ENCODE data around the gene EIF2D.

The EIF2D gene

DNA sequence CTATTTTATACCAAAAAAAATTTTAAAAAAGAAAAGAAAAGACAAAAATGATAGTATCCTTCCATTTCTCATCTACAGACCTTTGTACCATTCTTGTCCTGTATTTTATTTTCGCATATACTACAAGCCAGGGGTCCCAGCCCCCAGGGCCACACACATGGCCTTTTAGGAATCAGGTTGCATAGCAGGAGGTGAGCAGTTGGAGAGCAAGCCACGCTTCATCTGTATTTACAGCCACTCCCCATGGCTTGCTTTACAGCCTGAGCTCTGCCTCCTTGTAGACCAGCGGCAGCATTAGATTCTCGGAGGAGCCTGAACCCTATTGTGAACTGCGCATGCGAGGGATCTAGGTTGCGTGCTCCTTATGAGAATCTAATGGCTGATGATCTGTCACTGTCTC is 65.2 kb downstream of the EIF2D start:
- H3K36me3 ChIP-seq (ENCODE audit: control insufficient read depth in 1 of 2, insufficient read depth in 2 of 2, low read length in 2 of 2), result no peaks in the 10 kb centered on the region
- H3K4ac ChIP-seq (ENCODE audit: low read depth, low read length), result no peak overlapping the region
- no peaks in the 10 kb centered on the region for H3K79me2 ChIP-seq (ENCODE audit: control insufficient read depth, insufficient read depth, low read length, poor library complexity)

DNA sequence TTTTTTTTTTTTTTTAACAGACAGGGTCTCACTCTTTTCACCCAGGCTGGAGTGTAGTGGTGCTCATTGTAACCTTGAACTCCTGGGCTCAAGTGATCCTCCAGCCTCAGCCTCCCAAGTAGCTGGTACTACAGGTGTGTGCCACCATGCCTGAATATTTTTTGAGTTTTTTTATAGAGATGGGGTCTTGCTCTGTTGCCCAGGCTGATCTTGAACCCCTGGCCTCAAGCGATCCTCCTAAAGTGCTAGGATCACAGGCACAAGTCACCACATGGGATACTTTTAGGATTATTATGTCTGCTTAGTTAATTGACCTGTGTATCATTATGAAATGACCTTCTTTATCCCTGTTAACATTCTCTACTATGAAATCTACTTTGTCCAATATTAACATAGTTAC is 66.9 kb downstream of the EIF2D start:
- DNase-seq, result no peak
- no peak overlapping the region for H2AK5ac ChIP-seq (ENCODE audit: low read length)
- no peak overlapping the region for H3K27ac ChIP-seq (ENCODE audit: low read depth, low read length)
- no peak overlapping the region for H2BK5ac ChIP-seq (ENCODE audit: low read depth, low read length, poor library complexity)
- H3K14ac ChIP-seq (ENCODE audit: low read length), result no peak overlapping the region
- H4K8ac ChIP-seq (ENCODE audit: low read depth, low read length), result no peak overlapping the region
- WGBS (ENCODE audit: extremely low coverage, insufficient coverage, insufficient read length), result no CpG with 5 or more reads among the region's 1 CpG
- no peak overlapping the region for H3K9ac ChIP-seq (ENCODE audit: low read length)
- no peak overlapping the region for H2BK120ac ChIP-seq (ENCODE audit: insufficient read depth, low read length, poor library complexity)
- H3K36me3 ChIP-seq (ENCODE audit: control insufficient read depth in 1 of 2, insufficient read depth in 2 of 2, low read length in 2 of 2), result no peaks in the 10 kb centered on the region
- H3K79me2 ChIP-seq (ENCODE audit: control insufficient read depth, insufficient read depth, low read length, poor library complexity), result no peaks in the 10 kb centered on the region
- H2AFZ ChIP-seq (ENCODE audit: insufficient read depth, low read length, poor library complexity), result no peak overlapping the region
- H3K4me3 ChIP-seq (ENCODE audit: low read depth, low read length), result no peak overlapping the region
- H3K79me1 ChIP-seq (ENCODE audit: low read length), result no peaks in the 10 kb centered on the region
- no peak overlapping the region for H2BK12ac ChIP-seq (ENCODE audit: low read length)
- no peak overlapping the region for H3K4me2 ChIP-seq (ENCODE audit: low read length)
- H3K23ac ChIP-seq (ENCODE audit: low read length), result no peak overlapping the region
- H4K12ac ChIP-seq (ENCODE audit: low read depth, low read length), result no peak overlapping the region
- H3K27me3 ChIP-seq (ENCODE audit: insufficient read depth, low read length), result no peaks in the 10 kb centered on the region
- no peak overlapping the region for H4K91ac ChIP-seq (ENCODE audit: low read depth, low read length)
- no peak overlapping the region for H3K4ac ChIP-seq (ENCODE audit: low read depth, low read length)
- H3K18ac ChIP-seq (ENCODE audit: low read length), result no peak overlapping the region
- H3K4me1 ChIP-seq (ENCODE audit: control insufficient read depth in 1 of 2, insufficient read depth in 2 of 2, low read length in 2 of 2), result peaks cover 0 to 2% of the 10 kb centered on the region in 2 experiments
- no peaks in the 10 kb centered on the region for H3K9me3 ChIP-seq (ENCODE audit: insufficient read depth, low read depth, low read length)

More for the DNA sequence above, 65.2 kb downstream of the EIF2D start:
- Histone ChIP-seq H2BK12ac (ENCODE audit: low read length) (no peak overlapping the region), H4K8ac (ENCODE audit: low read depth, low read length) (no peak overlapping the region), H3K23ac (ENCODE audit: low read length) (no peak overlapping the region), H3K9ac (ENCODE audit: low read length) (no peak overlapping the region), H3K4me3 (ENCODE audit: low read depth, low read length) (no peak overlapping the region), H3K79me1 (ENCODE audit: low read length) (no peaks in the 10 kb centered on the region), H4K12ac (ENCODE audit: low read depth, low read length) (no peak overlapping the region), H2BK120ac (ENCODE audit: insufficient read depth, low read length, poor library complexity) (no peak overlapping the region), H3K4me1 (ENCODE audit: control insufficient read depth in 1 of 2, insufficient read depth in 2 of 2, low read length in 2 of 2) (peaks cover 0 to 2% of the 10 kb centered on the region in 2 experiments), H3K4me2 (ENCODE audit: low read length) (no peak overlapping the region), H3K18ac (ENCODE audit: low read length) (no peak overlapping the region), H3K27ac (ENCODE audit: low read depth, low read length) (no peak overlapping the region), H2AFZ (ENCODE audit: insufficient read depth, low read length, poor library complexity) (no peak overlapping the region), H2AK5ac (ENCODE audit: low read length) (no peak overlapping the region), H3K14ac (ENCODE audit: low read length) (no peak overlapping the region), H3K9me3 (ENCODE audit: insufficient read depth, low read depth, low read length) (no peaks in the 10 kb centered on the region), H3K27me3 (ENCODE audit: insufficient read depth, low read length) (no peaks in the 10 kb centered on the region), H4K91ac (ENCODE audit: low read depth, low read length) (no peak overlapping the region), H2BK5ac (ENCODE audit: low read depth, low read length, poor library complexity) (no peak overlapping the region)
- DNase-seq, result no peak
- WGBS (ENCODE audit: extremely low coverage, insufficient coverage, insufficient read length), result no CpG with 5 or more reads among the region's 7 CpGs

DNA sequence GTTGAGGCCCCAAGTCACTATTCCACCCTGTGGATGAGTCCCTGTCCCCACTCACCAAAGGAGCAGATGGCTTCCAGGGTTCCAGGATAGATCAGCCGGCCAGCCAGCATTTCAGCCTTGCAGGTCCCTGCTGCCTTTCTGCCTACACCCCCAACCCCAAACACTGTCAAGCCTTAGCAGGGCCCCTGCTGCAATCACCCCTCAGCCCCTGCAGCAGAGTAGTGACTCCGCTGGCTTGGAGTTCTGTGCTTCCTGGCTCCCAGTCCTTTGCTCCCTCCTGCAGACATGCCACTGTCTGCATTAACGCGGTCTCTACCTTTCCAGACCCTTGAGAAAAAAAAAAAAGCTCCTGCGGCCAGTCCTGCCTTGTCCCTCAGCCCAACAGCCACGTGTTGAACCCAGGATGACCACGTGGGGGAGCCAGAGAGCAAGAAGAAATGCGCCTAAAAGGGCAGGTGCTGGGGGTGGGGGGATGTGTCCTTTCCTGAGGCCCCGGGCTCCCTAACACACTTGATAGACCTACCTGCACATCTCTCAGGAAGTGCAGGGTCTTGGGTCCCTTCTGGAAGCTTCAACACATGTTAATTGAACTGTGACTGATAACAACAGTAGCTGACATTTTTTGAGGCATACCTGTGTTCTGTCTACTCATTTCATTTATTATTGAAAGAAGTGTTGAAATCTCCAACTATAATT is 67.6 kb downstream of the EIF2D start:
- Histone ChIP-seq H3K27ac (ENCODE audit: low read depth, low read length) (no peak overlapping the region), H3K9me3 (ENCODE audit: insufficient read depth, low read depth, low read length) (no peaks in the 10 kb centered on the region), H4K91ac (ENCODE audit: low read depth, low read length) (no peak overlapping the region), H2AFZ (ENCODE audit: insufficient read depth, low read length, poor library complexity) (no peak overlapping the region), H3K36me3 (ENCODE audit: control insufficient read depth in 1 of 2, insufficient read depth in 2 of 2, low read length in 2 of 2) (no peaks in the 10 kb centered on the region), H3K14ac (ENCODE audit: low read length) (no peak overlapping the region), H3K4me3 (ENCODE audit: low read depth, low read length) (no peak overlapping the region), H4K8ac (ENCODE audit: low read depth, low read length) (no peak overlapping the region), H3K4me2 (ENCODE audit: low read length) (no peak overlapping the region), H2BK5ac (ENCODE audit: low read depth, low read length, poor library complexity) (no peak overlapping the region), H3K4me1 (ENCODE audit: control insufficient read depth in 1 of 2, insufficient read depth in 2 of 2, low read length in 2 of 2) (peaks cover 0 to 2% of the 10 kb centered on the region in 2 experiments), H3K79me2 (ENCODE audit: control insufficient read depth, insufficient read depth, low read length, poor library complexity) (no peaks in the 10 kb centered on the region), H3K4ac (ENCODE audit: low read depth, low read length) (no peak overlapping the region), H2BK120ac (ENCODE audit: insufficient read depth, low read length, poor library complexity) (no peak overlapping the region), H3K9ac (ENCODE audit: low read length) (no peak overlapping the region), H4K12ac (ENCODE audit: low read depth, low read length) (no peak overlapping the region), H2AK5ac (ENCODE audit: low read length) (no peak overlapping the region), H2BK12ac (ENCODE audit: low read length) (no peak overlapping the region), H3K23ac (ENCODE audit: low read length) (no peak overlapping the region), H3K18ac (ENCODE audit: low read length) (no peak overlapping the region), H3K79me1 (ENCODE audit: low read length) (no peaks in the 10 kb centered on the region), H3K27me3 (ENCODE audit: insufficient read depth, low read length) (no peaks in the 10 kb centered on the region)
- DNase-seq, result peak; percentile 15 to 76
- WGBS (ENCODE audit: extremely low coverage, insufficient coverage, insufficient read length), result no CpG with 5 or more reads among the region's 9 CpGs

Measured in trophoblast cell (in vitro differentiated cells and primary cell).